ENCODE data around the gene ARL17B. TPM values are rescaled to one million over a fixed set of nuclear protein-coding genes. Genes with fewer than 3 reads are reported as not detected.
"Not testable (repeated sequence)": the region's sequence is repeated elsewhere in the genome, so short reads cannot be mapped to it uniquely, and the experiment has no call there.

Gene ARL17B
- total RNA-seq, 1 donor from 2014 or later, result 17.8 TPM

GRCh38 chr17:46286764-46287221, 74.8 kb downstream of the ARL17B start:
- DNase-seq; H3K4me3 ChIP-seq; H3K36me3 ChIP-seq; H3K9me3 ChIP-seq (replicated peaks); H3K27ac ChIP-seq (replicated peaks); intact Hi-C loops (cut with micrococcal nuclease); H3K4me1 ChIP-seq; H3K27me3 ChIP-seq (ENCODE audit: low read depth): not testable (repeated sequence)
- TF ChIP-seq, protein P1, sequence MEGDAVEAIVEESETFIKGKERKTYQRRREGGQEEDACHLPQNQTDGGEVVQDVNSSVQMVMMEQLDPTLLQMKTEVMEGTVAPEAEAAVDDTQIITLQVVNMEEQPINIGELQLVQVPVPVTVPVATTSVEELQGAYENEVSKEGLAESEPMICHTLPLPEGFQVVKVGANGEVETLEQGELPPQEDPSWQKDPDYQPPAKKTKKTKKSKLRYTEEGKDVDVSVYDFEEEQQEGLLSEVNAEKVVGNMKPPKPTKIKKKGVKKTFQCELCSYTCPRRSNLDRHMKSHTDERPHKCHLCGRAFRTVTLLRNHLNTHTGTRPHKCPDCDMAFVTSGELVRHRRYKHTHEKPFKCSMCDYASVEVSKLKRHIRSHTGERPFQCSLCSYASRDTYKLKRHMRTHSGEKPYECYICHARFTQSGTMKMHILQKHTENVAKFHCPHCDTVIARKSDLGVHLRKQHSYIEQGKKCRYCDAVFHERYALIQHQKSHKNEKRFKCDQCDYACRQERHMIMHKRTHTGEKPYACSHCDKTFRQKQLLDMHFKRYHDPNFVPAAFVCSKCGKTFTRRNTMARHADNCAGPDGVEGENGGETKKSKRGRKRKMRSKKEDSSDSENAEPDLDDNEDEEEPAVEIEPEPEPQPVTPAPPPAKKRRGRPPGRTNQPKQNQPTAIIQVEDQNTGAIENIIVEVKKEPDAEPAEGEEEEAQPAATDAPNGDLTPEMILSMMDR (IDR thresholded peaks at IDR 0.05; ENCODE audit: borderline replicate concordance), result peak; percentile 77

GRCh38 chr17:46285500-46285899, 76.1 kb downstream of the ARL17B start:
- DNase-seq; intact Hi-C loops (cut with micrococcal nuclease); H3K27me3 ChIP-seq (ENCODE audit: low read depth); H3K4me1 ChIP-seq; H3K4me3 ChIP-seq; H3K36me3 ChIP-seq; H3K27ac ChIP-seq (replicated peaks); H3K9me3 ChIP-seq (replicated peaks): not testable (repeated sequence)

GRCh38 chr17:46284467-46284866, 77.1 kb downstream of the ARL17B start:
- H3K4me3 ChIP-seq; DNase-seq; H3K36me3 ChIP-seq; H3K27me3 ChIP-seq (ENCODE audit: low read depth); intact Hi-C loops (cut with micrococcal nuclease); H3K4me1 ChIP-seq; H3K27ac ChIP-seq (replicated peaks); H3K9me3 ChIP-seq (replicated peaks): not testable (repeated sequence)

DNA sequence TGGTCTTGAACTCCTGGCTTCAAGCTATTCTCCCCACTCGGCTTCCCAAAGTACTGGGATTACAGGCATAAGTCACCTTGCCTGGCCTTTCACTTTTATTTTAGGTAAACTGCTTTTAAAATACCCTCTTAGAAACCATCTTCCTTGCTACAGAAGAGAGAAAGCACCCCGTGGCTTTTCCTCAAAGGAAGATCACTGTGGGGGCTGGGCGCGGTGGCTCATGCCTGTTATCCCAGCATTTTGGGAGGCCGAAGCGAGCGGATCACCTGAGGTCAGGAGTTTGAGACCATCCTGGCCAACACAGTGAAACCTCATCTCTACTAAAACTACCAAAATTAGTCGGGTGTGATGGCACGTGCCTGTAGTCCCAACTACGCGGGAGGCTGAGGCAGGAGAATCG, 78.9 kb downstream of the ARL17B start:
- intact Hi-C loops (cut with micrococcal nuclease); H3K27ac ChIP-seq (replicated peaks); H3K36me3 ChIP-seq; H3K27me3 ChIP-seq (ENCODE audit: low read depth); H3K9me3 ChIP-seq (replicated peaks); H3K4me3 ChIP-seq; DNase-seq; H3K4me1 ChIP-seq: not testable (repeated sequence)

DNA sequence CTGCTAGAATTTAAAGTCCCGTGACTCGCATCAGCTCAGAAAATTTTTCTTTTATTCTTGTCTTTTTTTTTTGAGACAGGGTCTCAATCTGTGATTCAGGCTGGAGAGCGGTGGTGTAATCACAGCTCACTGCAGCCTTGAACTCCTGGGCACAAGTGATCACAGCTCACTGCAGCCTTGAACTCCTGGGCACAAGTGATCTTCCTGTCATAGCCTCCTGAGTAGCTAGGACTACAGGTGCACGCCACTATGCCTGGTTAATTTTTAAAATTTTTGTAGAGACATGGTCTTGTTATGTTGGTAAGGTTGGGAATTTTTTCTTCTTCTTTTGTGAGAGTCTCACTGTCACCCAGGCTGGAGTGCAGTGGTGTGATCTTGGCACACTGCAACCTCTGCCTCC, 80.2 kb downstream of the ARL17B start:
- H3K4me1 ChIP-seq; intact Hi-C loops (cut with micrococcal nuclease); DNase-seq; H3K27ac ChIP-seq (replicated peaks); H3K9me3 ChIP-seq (replicated peaks); H3K4me3 ChIP-seq; H3K36me3 ChIP-seq; H3K27me3 ChIP-seq (ENCODE audit: low read depth): not testable (repeated sequence)

- intact Hi-C loops (cut with micrococcal nuclease); H3K4me1 ChIP-seq; H3K4me3 ChIP-seq; DNase-seq; H3K27me3 ChIP-seq (ENCODE audit: low read depth); H3K27ac ChIP-seq (replicated peaks); H3K36me3 ChIP-seq; H3K9me3 ChIP-seq (replicated peaks): not testable (repeated sequence)
Observed at GRCh38 chr17:46276728-46277479, 84.7 kb downstream of the ARL17B start.

DNA sequence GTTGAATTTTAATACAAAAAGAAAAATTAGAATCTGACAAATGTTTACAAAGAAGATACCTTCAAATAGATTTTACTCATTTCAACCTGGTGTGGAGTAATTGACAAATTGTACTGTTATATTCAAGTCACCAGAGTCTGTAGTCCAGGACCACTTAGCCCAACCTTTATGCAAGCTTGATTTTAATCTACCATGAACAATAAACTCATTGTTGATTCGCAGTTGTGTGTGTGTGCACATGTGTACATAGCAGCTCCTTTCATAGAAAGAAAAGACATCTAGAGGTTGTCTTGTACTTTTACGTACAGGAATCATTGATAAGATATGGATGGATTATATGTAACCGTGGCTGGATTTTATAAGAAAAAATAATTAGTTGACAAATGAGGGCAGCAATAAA, 87.3 kb downstream of the ARL17B start:
- no peak overlapping the region for H3K27ac ChIP-seq (replicated peaks)
- H3K4me1 ChIP-seq, result no peaks in the 10 kb centered on the region
- DNase-seq, result no peak
- intact Hi-C loops (cut with micrococcal nuclease), result no loop called here
- no peaks in the 10 kb centered on the region for H3K9me3 ChIP-seq (replicated peaks)
- TF ChIP-seq, protein P1 (IDR thresholded peaks at IDR 0.05; ENCODE audit: borderline replicate concordance), result no peak
- no peaks in the 10 kb centered on the region for H3K36me3 ChIP-seq
- no peak overlapping the region for H3K4me3 ChIP-seq
- H3K27me3 ChIP-seq (ENCODE audit: low read depth), result no peaks in the 10 kb centered on the region

DNA sequence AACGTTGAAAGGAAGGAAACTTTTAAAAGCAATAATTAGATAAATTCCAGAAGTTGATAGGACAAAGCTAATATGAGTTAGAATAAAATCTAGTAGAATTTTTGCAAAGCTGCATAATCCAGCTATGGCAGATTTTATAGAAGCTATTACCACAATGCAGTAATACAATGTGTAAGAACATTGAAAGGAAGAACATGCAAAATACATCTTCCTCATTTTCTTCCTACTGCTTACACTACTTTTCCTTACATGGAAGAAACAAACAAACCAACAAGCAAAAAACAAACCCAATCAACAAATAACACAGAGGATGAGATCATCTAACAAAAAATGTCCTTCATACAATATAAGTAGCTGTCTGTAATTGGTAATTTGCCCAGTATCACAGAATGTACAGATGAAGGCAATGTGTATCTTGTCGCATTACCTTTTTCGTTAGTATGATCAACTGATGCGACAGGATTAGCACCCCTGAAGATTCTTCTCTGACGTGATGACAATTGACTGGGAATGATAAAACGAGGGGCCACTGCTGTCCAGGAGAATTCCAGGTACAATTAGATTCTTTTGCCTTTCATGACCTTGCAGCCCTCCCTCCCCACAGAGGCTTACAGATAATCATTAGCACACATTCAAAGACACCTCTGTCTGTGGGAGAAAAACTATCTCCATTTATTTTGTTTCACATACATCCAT, 87.9 kb downstream of the ARL17B start:
- Histone ChIP-seq H3K4me3 (no peak overlapping the region), H3K36me3 (no peaks in the 10 kb centered on the region), H3K27me3 (ENCODE audit: low read depth) (no peaks in the 10 kb centered on the region), H3K27ac (replicated peaks) (no peak overlapping the region), H3K9me3 (replicated peaks) (no peaks in the 10 kb centered on the region), H3K4me1 (no peaks in the 10 kb centered on the region)
- intact Hi-C loops (cut with micrococcal nuclease), result no loop called here
- TF ChIP-seq, protein P1 (IDR thresholded peaks at IDR 0.05; ENCODE audit: borderline replicate concordance), result no peak
- no peak for DNase-seq
